GM06990 (cell line): Measurements from ENCODE around the gene ZBTB7B.

Experiments
- DNase-seq: peaks from one replicate; pipeline ENCODE4 v3.0.0-alpha.2; 2011; ENCODE audit not compliant: insufficient read length; ENCODE audit errors: extremely low read depth
- H3K27me3 ChIP-seq: replicated peaks from 2 replicates; pipeline ENCODE4 v1.6.0; 2011; ENCODE audit warnings: low read length; ENCODE audit not compliant: control insufficient read depth, insufficient read depth
- H3K36me3 ChIP-seq: 2 replicates; pipeline ENCODE4 v1.5.1; 2011; ENCODE audit warnings: low read length; ENCODE audit not compliant: control insufficient read depth, insufficient read depth
- H3K4me3 ChIP-seq: replicated peaks from 2 replicates; pipeline ENCODE4 v1.5.1; 2011; ENCODE audit warnings: low read depth, mild to moderate bottlenecking, control low read depth, low read length
- TF ChIP-seq, protein P1 (sequence below): IDR thresholded peaks from 2 replicates; pipeline ENCODE4 v1.5.1; 2011; ENCODE audit warnings: low read length, control low read depth, mild to moderate bottlenecking, inconsistent platforms; ENCODE audit not compliant: insufficient read depth, poor library complexity, severe bottlenecking

ZBTB7B gene

DNA sequence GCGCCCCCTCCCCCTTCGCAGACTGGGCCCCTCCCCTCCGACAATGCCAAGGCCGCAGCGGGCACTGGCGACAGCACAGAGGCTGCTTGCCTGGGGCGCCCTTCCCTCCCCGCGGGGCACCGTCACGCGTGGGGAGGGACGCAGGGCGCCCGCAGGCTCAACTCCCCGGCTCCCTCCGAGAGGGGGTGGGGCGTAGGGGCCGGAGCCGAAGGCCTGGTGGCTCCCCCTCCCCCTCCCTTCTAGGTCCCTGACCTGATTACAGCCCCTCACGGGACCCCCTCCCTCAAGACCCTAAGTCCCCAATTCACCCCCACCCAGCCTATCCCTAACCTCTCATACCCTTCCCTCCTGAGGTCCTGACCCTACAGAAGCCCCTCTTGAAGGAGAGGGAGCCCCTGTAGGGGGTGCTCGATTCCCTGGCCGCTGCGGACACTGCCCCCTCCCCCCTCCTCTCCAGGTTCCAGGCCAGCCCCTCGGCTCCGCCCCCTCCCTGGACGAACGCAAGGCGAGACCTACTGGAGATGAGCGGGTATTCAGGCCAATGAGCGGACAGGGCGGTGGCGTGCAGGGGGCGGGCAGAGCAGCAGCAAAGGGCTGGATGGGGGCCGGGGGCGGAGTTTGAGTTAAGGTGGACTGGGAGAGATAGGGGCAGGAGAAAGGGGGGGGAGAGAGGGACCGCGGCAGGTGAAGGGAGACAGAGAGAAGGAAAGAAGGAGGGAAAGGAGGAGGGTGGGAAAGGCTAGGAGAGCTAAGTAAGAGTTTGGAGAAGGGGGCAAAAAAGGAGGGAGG is 733 bp upstream of the ZBTB7B start:
- Histone ChIP-seq H3K27me3 (no peaks in the 10 kb centered on the region), H3K36me3 (no peaks in the 10 kb centered on the region; the same call in 1 of the 2 replicates), H3K4me3 (peak overlapping the region; percentile 96)
- TF ChIP-seq, protein P1, sequence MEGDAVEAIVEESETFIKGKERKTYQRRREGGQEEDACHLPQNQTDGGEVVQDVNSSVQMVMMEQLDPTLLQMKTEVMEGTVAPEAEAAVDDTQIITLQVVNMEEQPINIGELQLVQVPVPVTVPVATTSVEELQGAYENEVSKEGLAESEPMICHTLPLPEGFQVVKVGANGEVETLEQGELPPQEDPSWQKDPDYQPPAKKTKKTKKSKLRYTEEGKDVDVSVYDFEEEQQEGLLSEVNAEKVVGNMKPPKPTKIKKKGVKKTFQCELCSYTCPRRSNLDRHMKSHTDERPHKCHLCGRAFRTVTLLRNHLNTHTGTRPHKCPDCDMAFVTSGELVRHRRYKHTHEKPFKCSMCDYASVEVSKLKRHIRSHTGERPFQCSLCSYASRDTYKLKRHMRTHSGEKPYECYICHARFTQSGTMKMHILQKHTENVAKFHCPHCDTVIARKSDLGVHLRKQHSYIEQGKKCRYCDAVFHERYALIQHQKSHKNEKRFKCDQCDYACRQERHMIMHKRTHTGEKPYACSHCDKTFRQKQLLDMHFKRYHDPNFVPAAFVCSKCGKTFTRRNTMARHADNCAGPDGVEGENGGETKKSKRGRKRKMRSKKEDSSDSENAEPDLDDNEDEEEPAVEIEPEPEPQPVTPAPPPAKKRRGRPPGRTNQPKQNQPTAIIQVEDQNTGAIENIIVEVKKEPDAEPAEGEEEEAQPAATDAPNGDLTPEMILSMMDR = peak; percentile 74
- DNase-seq = peak; percentile 98

DNA sequence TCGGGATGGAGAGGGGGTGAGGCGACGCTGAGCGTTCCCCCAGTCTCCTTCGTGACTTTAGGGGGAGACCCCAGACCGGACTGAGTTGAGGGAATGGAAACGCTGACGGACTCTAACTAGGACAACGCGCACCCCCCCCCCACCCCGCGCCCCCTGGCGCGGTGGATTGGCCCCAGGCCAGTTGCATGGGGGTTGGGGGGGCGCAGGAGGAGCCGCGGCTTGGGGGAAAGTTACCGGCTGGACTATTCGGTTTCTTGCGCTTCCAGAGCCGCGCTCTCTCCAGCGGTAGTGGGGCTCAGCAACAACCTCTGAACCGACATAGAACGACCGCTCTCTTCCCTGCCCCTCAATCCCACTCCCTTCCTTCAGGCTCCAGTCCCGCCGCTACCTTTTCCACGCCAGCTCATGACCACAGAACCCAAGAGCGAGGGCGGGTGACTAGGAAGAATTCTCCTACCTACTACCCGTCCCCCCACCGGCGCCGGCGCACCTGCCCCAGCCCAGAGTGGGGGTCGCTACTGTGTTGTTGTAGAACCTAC is 694 bp downstream of the ZBTB7B start:
- TF ChIP-seq, protein P1 = no peak
- peak overlapping the region; percentile 96 for H3K4me3 ChIP-seq
- H3K36me3 ChIP-seq = no peaks in the 10 kb centered on the region; the same call in 1 of the 2 replicates
- DNase-seq = peak; percentile 40
- no peaks in the 10 kb centered on the region for H3K27me3 ChIP-seq

DNA sequence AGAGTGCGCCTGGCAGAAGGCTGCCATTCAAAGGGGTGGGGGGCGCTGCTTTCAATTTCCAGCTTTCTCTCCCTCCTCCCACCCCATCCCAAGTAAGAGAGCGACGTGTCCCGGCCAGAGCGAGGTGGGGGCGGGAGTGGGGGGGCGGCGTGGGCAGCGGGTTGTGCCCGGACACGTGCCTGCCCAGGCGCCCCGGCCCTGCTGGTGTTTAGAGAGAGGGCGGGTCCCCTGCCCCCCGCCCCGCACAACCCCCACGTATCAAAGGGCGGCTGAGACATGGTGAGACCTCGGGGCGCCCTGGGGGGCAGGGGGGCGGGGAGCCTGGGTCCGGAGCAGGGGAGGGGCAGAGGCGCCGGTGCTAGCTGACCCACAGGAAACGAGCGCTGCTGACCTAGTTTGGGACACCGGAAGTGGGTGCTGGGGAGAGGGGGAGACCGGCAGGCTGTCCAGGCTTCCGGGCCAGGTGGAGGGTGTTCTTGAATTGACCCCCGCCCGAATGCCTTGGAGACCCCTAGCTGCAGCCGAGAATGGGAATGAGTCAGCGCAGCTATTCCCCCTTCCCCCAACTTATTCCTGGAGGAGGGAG is 1.3 kb downstream of the ZBTB7B start:
- no peaks in the 10 kb centered on the region; the same call in 1 of the 2 replicates for H3K36me3 ChIP-seq
- TF ChIP-seq, protein P1 = no peak
- peak; percentile 55 for DNase-seq
- no peaks in the 10 kb centered on the region for H3K27me3 ChIP-seq
- H3K4me3 ChIP-seq = peak overlapping the region; percentile 96

DNA sequence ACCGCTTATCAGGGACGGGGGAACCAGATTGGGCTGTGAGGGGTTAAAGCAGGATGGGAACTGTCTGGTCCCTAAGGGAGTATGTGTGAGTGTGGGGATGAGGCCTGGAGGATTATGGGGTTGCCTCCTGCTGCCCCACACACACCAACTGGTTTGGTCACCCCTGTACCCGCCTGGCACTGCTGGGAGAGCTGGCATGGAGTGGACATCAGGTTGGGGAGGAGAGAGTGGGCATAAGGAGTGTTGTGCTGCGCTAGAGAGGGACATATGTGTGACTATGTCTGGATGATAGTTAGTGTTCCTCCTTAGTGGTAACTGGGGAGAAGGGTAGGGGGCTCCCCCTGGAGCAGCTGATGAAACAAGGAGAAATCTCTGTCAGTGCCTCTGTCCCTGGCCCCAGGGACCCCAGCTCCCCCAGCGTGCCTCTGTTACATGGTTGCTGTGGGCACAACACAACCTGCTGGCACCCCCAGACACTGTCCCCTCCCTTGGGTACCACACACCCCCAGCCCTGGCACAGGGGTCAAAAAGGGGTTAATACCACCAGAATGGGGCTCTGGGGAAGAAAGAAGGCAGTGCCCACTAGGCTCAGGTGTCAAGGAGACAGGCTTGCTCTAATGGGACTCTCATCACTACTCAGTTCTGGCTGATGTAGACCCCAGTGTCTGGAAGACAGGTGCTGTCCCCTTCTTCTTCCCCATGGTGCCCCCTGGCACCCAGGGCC is 1.9 kb downstream of the ZBTB7B start:
- Histone ChIP-seq H3K27me3 (no peaks in the 10 kb centered on the region), H3K4me3 (peak overlapping the region; percentile 96), H3K36me3 (no peaks in the 10 kb centered on the region; the same call in 1 of the 2 replicates)
- DNase-seq = no peak
- TF ChIP-seq, protein P1 = no peak

DNA sequence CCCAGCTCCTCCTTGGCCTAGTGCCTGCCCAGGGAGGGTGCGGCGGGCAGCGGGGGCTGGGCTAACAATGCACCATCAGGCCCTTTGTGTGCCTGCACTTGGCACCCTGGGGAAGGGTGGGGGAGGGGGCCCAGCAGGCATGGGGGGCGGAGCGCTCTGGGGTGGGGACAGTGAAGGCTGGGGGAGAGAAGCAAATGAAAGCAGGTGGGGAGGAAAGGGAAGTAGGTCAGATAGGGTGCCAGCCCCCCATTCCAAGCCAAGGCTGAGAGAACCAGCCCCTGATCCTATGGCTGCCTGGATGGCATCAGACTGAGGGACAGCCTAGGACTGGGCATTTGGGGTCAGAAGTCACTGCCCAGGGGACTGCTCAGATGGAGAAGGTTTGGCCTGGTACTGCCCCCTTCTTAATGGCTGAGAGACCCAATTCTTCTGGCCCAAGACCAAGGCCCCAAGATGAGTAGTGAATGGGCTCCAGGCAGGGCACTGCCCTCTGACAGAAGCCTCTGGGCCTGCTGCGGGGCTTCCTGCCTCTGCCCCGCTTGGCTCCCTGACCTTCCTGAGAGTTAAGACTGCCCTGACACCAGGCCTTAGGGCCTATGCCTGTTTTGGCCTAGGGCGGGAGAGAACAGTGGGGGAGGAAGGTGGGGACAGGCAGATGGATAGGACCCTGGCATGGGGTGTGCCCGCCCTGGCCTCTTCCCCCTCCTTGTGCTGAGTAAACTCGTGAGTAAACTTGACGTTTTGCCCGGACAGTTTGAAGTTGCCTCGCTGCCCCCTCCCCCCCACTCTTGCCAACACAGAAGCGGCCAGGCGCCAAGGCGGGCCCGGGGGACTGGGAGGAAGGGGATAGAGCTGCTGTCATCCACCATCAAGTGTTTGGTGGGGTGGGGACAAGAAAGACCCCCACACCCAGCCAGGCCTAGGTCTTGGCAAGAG is 2.7 kb downstream of the ZBTB7B start:
- peak overlapping the region; percentile 96 for H3K4me3 ChIP-seq
- no peaks in the 10 kb centered on the region; the same call in 1 of the 2 replicates for H3K36me3 ChIP-seq
- no peak for DNase-seq
- H3K27me3 ChIP-seq = no peaks in the 10 kb centered on the region
- TF ChIP-seq, protein P1 = no peak
